HG03103 (cell line): ENCODE measurements around the gene KLF7.
"Not testable (repeated sequence)": the region's sequence is repeated elsewhere in the genome, so short reads cannot be mapped to it uniquely, and the experiment has no call there.

Source experiments
- ATAC-seq: cut with Tn5 transposase; IDR thresholded peaks from one replicate; pipeline ENCODE4 v1.9.1; 2021; ENCODE audit warnings: low read depth; ENCODE audit not compliant: unreplicated experiment

Gene KLF7

GRCh38 chr2:207037896-207038295 is 127.9 kb downstream of the KLF7 start:
- ATAC-seq = no peak

DNA sequence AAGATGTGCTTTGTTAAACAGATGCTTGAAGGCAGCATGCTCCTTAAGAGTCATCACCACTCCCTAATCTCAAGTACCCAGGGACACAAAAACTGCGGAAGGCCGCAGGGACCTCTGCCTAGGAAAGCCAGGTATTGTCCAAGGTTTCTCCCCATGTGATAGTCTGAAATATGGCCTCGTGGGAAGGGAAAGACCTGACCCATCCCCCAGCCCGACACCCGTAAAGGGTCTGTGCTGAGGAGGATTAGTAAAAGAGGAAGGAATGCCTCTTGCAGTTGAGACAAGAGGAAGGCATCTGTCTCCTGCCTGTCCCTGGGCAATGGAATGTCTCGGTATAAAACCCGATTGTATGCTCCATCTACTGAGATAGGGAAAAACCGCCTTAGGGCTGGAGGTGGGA is 128.7 kb downstream of the KLF7 start:
- not testable (repeated sequence) for ATAC-seq

GRCh38 chr2:207035875-207036274 is 129.9 kb downstream of the KLF7 start:
- no peak for ATAC-seq

DNA sequence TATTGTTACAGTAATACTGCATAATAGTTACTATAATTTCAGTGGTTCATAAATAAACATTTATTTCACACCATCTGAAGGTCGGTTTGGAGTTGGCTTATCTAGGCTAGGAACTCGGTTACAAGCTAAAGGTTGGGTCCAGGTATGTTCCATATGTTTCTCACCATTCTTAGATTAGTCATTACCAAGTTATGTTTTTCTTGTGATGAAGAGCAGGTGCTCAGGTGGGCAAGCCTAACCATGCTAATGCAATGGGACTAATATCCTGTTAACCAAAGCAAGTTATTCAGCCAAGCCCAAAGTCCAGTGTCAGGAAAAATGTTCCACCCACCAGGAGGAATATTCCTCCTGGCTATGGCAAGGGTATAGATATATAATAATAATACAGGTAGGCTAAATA is 133.3 kb downstream of the KLF7 start:
- ATAC-seq = no peak
